HS-5 (cell line): ENCODE results near the gene RMI2.

Experiments used
- DNase-seq: peaks from one replicate; pipeline ENCODE4 v3.0.0-alpha.2; 2012; ENCODE audit warnings: low read depth

Gene RMI2

GRCh38 chr16:11400076-11400475 is 54.8 kb downstream of the RMI2 start:
- DNase-seq: no peak
